Measurements from ENCODE around the gene NPM1. TPM values are rescaled to one million over a fixed set of nuclear protein-coding genes. Genes with fewer than 3 reads are reported as not detected.
A peak's percentile ranks its signal among the peaks of the same experiment; 100 is the strongest.
"Not testable (repeated sequence)": the region's sequence is repeated elsewhere in the genome, so short reads cannot be mapped to it uniquely, and the experiment has no call there.

The NPM1 gene
- total RNA-seq, 1 experiment from 2014 or later, result 3,122 TPM

DNA sequence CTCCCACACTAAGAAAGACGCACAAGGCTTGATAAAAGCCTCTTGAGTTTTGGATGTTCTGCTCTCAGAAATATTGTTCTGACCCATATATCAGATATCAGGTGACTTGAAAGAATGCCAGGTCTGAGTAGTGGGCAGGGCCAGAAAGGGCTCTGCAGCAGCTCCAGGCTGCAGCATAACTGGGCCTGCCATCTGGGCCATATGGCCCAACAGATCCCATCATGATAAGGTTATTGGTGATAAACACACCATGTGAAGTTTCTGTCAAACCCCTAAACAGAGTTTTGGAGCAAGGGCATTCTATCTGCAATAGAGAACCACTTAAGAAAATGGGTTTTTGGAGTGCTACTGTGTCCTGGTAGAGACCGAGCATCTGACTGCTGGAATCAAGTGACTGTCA lies 29.8 kb upstream of the NPM1 start:
- H3K18ac ChIP-seq (ENCODE audit: insufficient read length, low read depth, low read length), result no peak overlapping the region
- no peak overlapping the region for H2BK12ac ChIP-seq (ENCODE audit: insufficient read length, low read depth, low read length)
- H4K91ac ChIP-seq (ENCODE audit: insufficient read length, low read depth, low read length), result no peak overlapping the region
- H3K14ac ChIP-seq (ENCODE audit: insufficient read depth, low read length), result no peak overlapping the region
- H3K79me1 ChIP-seq (ENCODE audit: insufficient read depth, low read depth, low read length, poor library complexity, severe bottlenecking), result no peaks in the 10 kb centered on the region
- H3K9ac ChIP-seq (ENCODE audit: extremely low read depth, insufficient read length, low read length), result no peak overlapping the region
- no peak overlapping the region for H3K23ac ChIP-seq (ENCODE audit: insufficient read length, low read depth, low read length)
- H2BK5ac ChIP-seq (ENCODE audit: insufficient read length, low read length), result no peak overlapping the region
- H3K4me2 ChIP-seq (ENCODE audit: insufficient read depth, insufficient read length, low read length), result no peak overlapping the region
- H2BK15ac ChIP-seq (ENCODE audit: low read depth, low read length), result no peak overlapping the region
- DNase-seq, result no peak
- H2AK5ac ChIP-seq (ENCODE audit: insufficient read length, low read length), result no peak overlapping the region
- H3K4ac ChIP-seq (ENCODE audit: low read depth, low read length), result no peak overlapping the region
- H3K36me3 Mint-ChIP-seq (ENCODE audit: insufficient read depth in 1 of 3, low read depth in 3 of 3), result no peaks in the 10 kb centered on the region
- TF ChIP-seq CTCF (conservative IDR thresholded peaks at IDR 0.05), result no peak
- H3K4me3 Mint-ChIP-seq, result no peak overlapping the region
- no peak overlapping the region for H3K27ac ChIP-seq (ENCODE audit: insufficient read length, low read depth, low read length)
- no peak overlapping the region for H2BK20ac ChIP-seq (ENCODE audit: low read depth, low read length, poor library complexity, severe bottlenecking)
- H3K4me1 Mint-ChIP-seq, result peaks cover 6 to 7% of the 10 kb centered on the region in 2 experiments
- no peaks in the 10 kb centered on the region for H3K23me2 ChIP-seq (ENCODE audit: insufficient read length, low read depth, low read length, poor library complexity, severe bottlenecking)
- H3K27me3 Mint-ChIP-seq (ENCODE audit: low read depth), result no peaks in the 10 kb centered on the region; the same call in none of the 2 replicates
- no peak overlapping the region for H4K8ac ChIP-seq (replicated peaks; ENCODE audit: insufficient read length, low read depth, low read length)
- no peak overlapping the region for H3T11ph ChIP-seq (ENCODE audit: low read length)
- no peaks in the 10 kb centered on the region for H3K4me1 ChIP-seq (ENCODE audit: insufficient read depth, low read length)
- no peaks in the 10 kb centered on the region for H3K27me3 ChIP-seq (ENCODE audit: insufficient read depth, low read length)
- no CpG with 5 or more reads among the region's 2 CpGs for WGBS (ENCODE audit: extremely low coverage, insufficient read length, low lambda C conversion rate)
- no peaks in the 10 kb centered on the region for H3K9me3 Mint-ChIP-seq
- no peak overlapping the region for H2AFZ ChIP-seq (ENCODE audit: low read length)
- H2BK120ac ChIP-seq (ENCODE audit: low read depth, low read length, poor library complexity, severe bottlenecking), result no peak overlapping the region
- no peak overlapping the region for H4K5ac ChIP-seq (ENCODE audit: insufficient read length, low read depth, low read length)
- H3K27ac Mint-ChIP-seq, result no peak overlapping the region
- no peaks in the 10 kb centered on the region for H4K20me1 ChIP-seq (ENCODE audit: control insufficient read depth, insufficient read depth, insufficient read length)
- H3K79me2 ChIP-seq (ENCODE audit: insufficient read depth, low read length), result no peaks in the 10 kb centered on the region
- H3K9me3 ChIP-seq (ENCODE audit: control insufficient read depth, low read depth, low read length), result no peaks in the 10 kb centered on the region
- no peak overlapping the region for H3K56ac ChIP-seq (ENCODE audit: insufficient read length, low read depth, low read length)

DNA sequence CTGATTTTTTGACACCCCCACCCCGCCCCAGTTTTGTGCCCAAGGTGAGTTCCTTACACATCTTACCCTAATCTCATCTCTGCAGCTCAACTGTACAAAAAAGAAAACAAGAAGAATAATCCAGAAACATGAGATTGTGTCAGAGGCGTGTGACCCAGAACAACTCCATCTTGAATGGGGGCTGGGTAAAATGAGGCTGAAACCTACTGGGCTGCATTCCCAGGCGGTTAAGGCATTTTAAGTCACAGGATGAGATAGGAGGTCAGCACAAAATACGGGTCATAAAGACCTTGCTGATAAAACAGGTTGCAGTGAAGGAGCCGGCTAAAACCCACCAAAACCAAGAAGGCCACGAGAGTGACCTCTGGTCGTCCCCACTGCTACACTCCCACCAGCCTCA lies 26.5 kb upstream of the NPM1 start:
- not testable (repeated sequence) for H4K5ac ChIP-seq (ENCODE audit: insufficient read length, low read depth, low read length)
- no CpG with 5 or more reads among the region's 7 CpGs for WGBS (ENCODE audit: extremely low coverage, insufficient read length, low lambda C conversion rate)

More for the DNA sequence above, 26.5 kb upstream of the NPM1 start:
- H3K4me1 ChIP-seq (ENCODE audit: insufficient read depth, low read length); H3K27ac ChIP-seq (ENCODE audit: insufficient read length, low read depth, low read length); H3K36me3 Mint-ChIP-seq (ENCODE audit: insufficient read depth in 1 of 3, low read depth in 3 of 3); H3K23ac ChIP-seq (ENCODE audit: insufficient read length, low read depth, low read length); H2AFZ ChIP-seq (ENCODE audit: low read length); H3K9ac ChIP-seq (ENCODE audit: extremely low read depth, insufficient read length, low read length); H2BK120ac ChIP-seq (ENCODE audit: low read depth, low read length, poor library complexity, severe bottlenecking); H4K91ac ChIP-seq (ENCODE audit: insufficient read length, low read depth, low read length); DNase-seq; H2AK5ac ChIP-seq (ENCODE audit: insufficient read length, low read length); H2BK15ac ChIP-seq (ENCODE audit: low read depth, low read length); H3K4me3 Mint-ChIP-seq; H2BK12ac ChIP-seq (ENCODE audit: insufficient read length, low read depth, low read length); H3K14ac ChIP-seq (ENCODE audit: insufficient read depth, low read length); H2BK5ac ChIP-seq (ENCODE audit: insufficient read length, low read length); H3K27me3 ChIP-seq (ENCODE audit: insufficient read depth, low read length); H4K20me1 ChIP-seq (ENCODE audit: control insufficient read depth, insufficient read depth, insufficient read length); H3K27me3 Mint-ChIP-seq (ENCODE audit: low read depth); H3K9me3 Mint-ChIP-seq; H3K4me2 ChIP-seq (ENCODE audit: insufficient read depth, insufficient read length, low read length); H3T11ph ChIP-seq (ENCODE audit: low read length); H3K4me1 Mint-ChIP-seq; H3K23me2 ChIP-seq (ENCODE audit: insufficient read length, low read depth, low read length, poor library complexity, severe bottlenecking); H3K4ac ChIP-seq (ENCODE audit: low read depth, low read length); H3K56ac ChIP-seq (ENCODE audit: insufficient read length, low read depth, low read length); H2BK20ac ChIP-seq (ENCODE audit: low read depth, low read length, poor library complexity, severe bottlenecking); H4K8ac ChIP-seq (replicated peaks; ENCODE audit: insufficient read length, low read depth, low read length); H3K79me2 ChIP-seq (ENCODE audit: insufficient read depth, low read length); H3K18ac ChIP-seq (ENCODE audit: insufficient read length, low read depth, low read length); H3K9me3 ChIP-seq (ENCODE audit: control insufficient read depth, low read depth, low read length); H3K79me1 ChIP-seq (ENCODE audit: insufficient read depth, low read depth, low read length, poor library complexity, severe bottlenecking): not testable (repeated sequence)
- peak overlapping the region in 1 of 3 experiments; percentile 42; a peak in 2 of 7 replicates for H3K27ac Mint-ChIP-seq
